ENCODE measurements around the gene ZFP28. TPM values are rescaled to one million over a fixed set of nuclear protein-coding genes. Genes with fewer than 3 reads are reported as not detected.

The ZFP28 gene
- total RNA-seq, 1 donor from 2014 or later = 4.1 TPM

- intact Hi-C loops (cut with micrococcal nuclease) = loop anchor here (1.0 to 2.0 kb wide), 3 partner anchors 28 to 163 kb away; partner anchors contain the start of genes ZFP28, ZNF583 and ZNF71
- H3K4me3 Mint-ChIP-seq = peak within 1 kb of the TSS; percentile 97
- H3K36me3 Mint-ChIP-seq (ENCODE audit: low read depth) = peaks cover 43% of the 10 kb centered on the region
- no peaks in the 10 kb centered on the region for H3K27me3 Mint-ChIP-seq
- H3K4me1 Mint-ChIP-seq = peaks cover 7% of the 10 kb centered on the region
- H3K27ac Mint-ChIP-seq = peak within 1 kb of the TSS; percentile 90
- H3K9me3 Mint-ChIP-seq = peaks cover 48% of the 10 kb centered on the region
- peak; percentile 96 for DNase-seq
These were observed 28.7 kb downstream of the ZFP28 start, which contains the start of gene ZNF470 for GRCh38 chr19:56567274-56568120. Gene ZNF470, plus strand, starts transcription at chr19:56567468. Its CDS starts 2,844 bp downstream, at chr19:56570312.

- Mint-ChIP-seq H3K4me3 (no peak overlapping the region), H3K36me3 (ENCODE audit: low read depth) (peaks cover 73% of the 10 kb centered on the region), H3K27ac (no peak overlapping the region), H3K27me3 (no peaks in the 10 kb centered on the region), H3K4me1 (peaks cover 3% of the 10 kb centered on the region), H3K9me3 (peaks cover 52% of the 10 kb centered on the region)
- intact Hi-C loops (cut with micrococcal nuclease) = no loop called here
- no peak for DNase-seq
These were observed 33.8 kb downstream of the ZFP28 start for GRCh38 chr19:56572589-56572988.

- H3K4me3 Mint-ChIP-seq = no peak overlapping the region
- H3K9me3 Mint-ChIP-seq = peaks cover 54% of the 10 kb centered on the region
- no peak for DNase-seq
- no peaks in the 10 kb centered on the region for H3K27me3 Mint-ChIP-seq
- H3K27ac Mint-ChIP-seq = no peak overlapping the region
- intact Hi-C loops (cut with micrococcal nuclease) = no loop called here
- H3K4me1 Mint-ChIP-seq = no peaks in the 10 kb centered on the region
- H3K36me3 Mint-ChIP-seq (ENCODE audit: low read depth) = peaks cover 69% of the 10 kb centered on the region
These were observed 35.2 kb downstream of the ZFP28 start for GRCh38 chr19:56573914-56574313.

GRCh38 chr19:56577719-56578602 is 39.2 kb downstream of the ZFP28 start:
- Mint-ChIP-seq H3K4me3 (no peak overlapping the region), H3K9me3 (peaks cover 47% of the 10 kb centered on the region), H3K27ac (no peak overlapping the region), H3K36me3 (ENCODE audit: low read depth) (peaks cover 45% of the 10 kb centered on the region), H3K4me1 (no peaks in the 10 kb centered on the region), H3K27me3 (no peaks in the 10 kb centered on the region)
- intact Hi-C loops (cut with micrococcal nuclease) = no loop called here
- no peak for DNase-seq

- peaks cover 39% of the 10 kb centered on the region for H3K9me3 Mint-ChIP-seq
- peak overlapping the region; percentile 90 for H3K4me3 Mint-ChIP-seq
- peaks cover 12% of the 10 kb centered on the region for H3K4me1 Mint-ChIP-seq
- H3K27ac Mint-ChIP-seq = peak overlapping the region; percentile 60
- no peak for DNase-seq
- intact Hi-C loops (cut with micrococcal nuclease) = loop anchor here (2.0 kb wide), 1 partner anchor 56 kb away; the partner anchor contains the start of gene ZFP28
- peaks cover 35% of the 10 kb centered on the region for H3K36me3 Mint-ChIP-seq (ENCODE audit: low read depth)
- H3K27me3 Mint-ChIP-seq = no peaks in the 10 kb centered on the region
These were observed 55.7 kb downstream of the ZFP28 start for GRCh38 chr19:56594446-56594782.

- peaks cover 12% of the 10 kb centered on the region for H3K4me1 Mint-ChIP-seq
- H3K9me3 Mint-ChIP-seq = peaks cover 39% of the 10 kb centered on the region
- H3K4me3 Mint-ChIP-seq = peak within 1 kb of the TSS; percentile 90
- peak; percentile 96 for DNase-seq
- H3K36me3 Mint-ChIP-seq (ENCODE audit: low read depth) = peaks cover 35% of the 10 kb centered on the region
- H3K27ac Mint-ChIP-seq = peak within 1 kb of the TSS; percentile 60
- H3K27me3 Mint-ChIP-seq = no peaks in the 10 kb centered on the region
- intact Hi-C loops (cut with micrococcal nuclease) = loop anchor here (1.0 to 2.0 kb wide), 2 partner anchors 28 to 56 kb away; partner anchors contain the start of genes ZFP28 and ZNF470
These were observed 56.2 kb downstream of the ZFP28 start, which contains the start of gene ZNF71 for GRCh38 chr19:56594783-56595547. Gene ZNF71, plus strand, starts transcription at chr19:56595302. Its CDS starts 6,257 bp downstream, at chr19:56601559.

GRCh38 chr19:56595548-56595899 is 56.8 kb downstream of the ZFP28 start:
- Mint-ChIP-seq H3K36me3 (ENCODE audit: low read depth) (peaks cover 37% of the 10 kb centered on the region), H3K4me1 (peaks cover 12% of the 10 kb centered on the region), H3K27me3 (no peaks in the 10 kb centered on the region), H3K4me3 (peak overlapping the region; percentile 90), H3K27ac (peak overlapping the region; percentile 60), H3K9me3 (peaks cover 37% of the 10 kb centered on the region)
- DNase-seq = no peak
- intact Hi-C loops (cut with micrococcal nuclease) = loop anchor here (1.0 to 2.0 kb wide), 2 partner anchors 28 to 57 kb away; partner anchors contain the start of genes ZFP28 and ZNF470

GRCh38 chr19:56596676-56597075 is 57.9 kb downstream of the ZFP28 start:
- no peak for DNase-seq
- Mint-ChIP-seq H3K9me3 (peaks cover 39% of the 10 kb centered on the region), H3K27ac (no peak overlapping the region), H3K4me3 (peak overlapping the region; percentile 11), H3K27me3 (no peaks in the 10 kb centered on the region), H3K36me3 (ENCODE audit: low read depth) (peaks cover 48% of the 10 kb centered on the region), H3K4me1 (peaks cover 12% of the 10 kb centered on the region)
- intact Hi-C loops (cut with micrococcal nuclease) = no loop called here

- H3K27ac Mint-ChIP-seq = no peak overlapping the region
- H3K9me3 Mint-ChIP-seq = peaks cover 31% of the 10 kb centered on the region
- no peak overlapping the region for H3K4me3 Mint-ChIP-seq
- no peak for DNase-seq
- no peaks in the 10 kb centered on the region for H3K27me3 Mint-ChIP-seq
- H3K36me3 Mint-ChIP-seq (ENCODE audit: low read depth) = peaks cover 57% of the 10 kb centered on the region
- intact Hi-C loops (cut with micrococcal nuclease) = no loop called here
- H3K4me1 Mint-ChIP-seq = peaks cover 12% of the 10 kb centered on the region
These were observed 58.9 kb downstream of the ZFP28 start for GRCh38 chr19:56597696-56598095.

GRCh38 chr19:56601375-56601774 is 62.6 kb downstream of the ZFP28 start:
- no peak overlapping the region for H3K27ac Mint-ChIP-seq
- intact Hi-C loops (cut with micrococcal nuclease) = no loop called here
- peaks cover 64% of the 10 kb centered on the region for H3K36me3 Mint-ChIP-seq (ENCODE audit: low read depth)
- DNase-seq = no peak
- peaks cover 30% of the 10 kb centered on the region for H3K9me3 Mint-ChIP-seq
- H3K4me3 Mint-ChIP-seq = no peak overlapping the region
- no peaks in the 10 kb centered on the region for H3K27me3 Mint-ChIP-seq
- no peaks in the 10 kb centered on the region for H3K4me1 Mint-ChIP-seq

- no peaks in the 10 kb centered on the region for H3K27me3 Mint-ChIP-seq
- peaks cover 49% of the 10 kb centered on the region for H3K36me3 Mint-ChIP-seq (ENCODE audit: low read depth)
- H3K27ac Mint-ChIP-seq = no peak overlapping the region
- peaks cover 29% of the 10 kb centered on the region for H3K9me3 Mint-ChIP-seq
- no peak for DNase-seq
- H3K4me3 Mint-ChIP-seq = no peak overlapping the region
- no peaks in the 10 kb centered on the region for H3K4me1 Mint-ChIP-seq
- intact Hi-C loops (cut with micrococcal nuclease) = no loop called here
These were observed 65.1 kb downstream of the ZFP28 start for GRCh38 chr19:56603829-56604228.
